PC-3 (cell line): ENCODE results near the gene DENND2A.

Source experiments
- CTCF ChIP-seq: fragments of 300-600 bp; sonication (generic); conservative IDR thresholded peaks from 2 replicates; pipeline ENCODE4 v1.5.1; 2017; ENCODE audit warnings: antibody characterized with exemption, low read depth, mild to moderate bottlenecking, low read length
- EZH2 ChIP-seq: fragments of 300-600 bp; sonication (generic); IDR thresholded peaks from one replicate; pipeline ENCODE4 v1.6.1; 2017; ENCODE audit warnings: antibody characterized with exemption, mild to moderate bottlenecking, low read length; ENCODE audit not compliant: unreplicated experiment
- EZH2phosphoT487 ChIP-seq: fragments of 300-600 bp; sonication (generic); IDR thresholded peaks from 2 replicates; pipeline ENCODE4 v1.6.1; 2018; ENCODE audit warnings: mild to moderate bottlenecking, antibody characterized with exemption, low read length, borderline replicate concordance

GRCh38 chr7:140686921-140687320, 46.3 kb upstream of the DENND2A start:
- TF ChIP-seq CTCF (no peak), EZH2 (no peak), EZH2phosphoT487 (no peak)
